ENCODE measurements around the gene CYP2W1. TPM values are rescaled to one million over a fixed set of nuclear protein-coding genes. Genes with fewer than 3 reads are reported as not detected.

CYP2W1 gene
- total RNA-seq, 1 donor from 2014 or later, result not detected

- DNase-seq (peak; percentile 29), ATAC-seq (ENCODE audit: poor library complexity) (no peak)
- intact Hi-C loops (cut with DNase I), result no loop called here
Observed at GRCh38 chr7:961546-962400, 21.2 kb upstream of the CYP2W1 start.

GRCh38 chr7:962401-963081 lies 20.4 kb upstream of the CYP2W1 start:
- ATAC-seq (ENCODE audit: poor library complexity) (no peak), DNase-seq (peak; percentile 30)
- intact Hi-C loops (cut with DNase I), result no loop called here

GRCh38 chr7:963236-964078 lies 19.5 kb upstream of the CYP2W1 start:
- ATAC-seq (ENCODE audit: poor library complexity) (no peak), DNase-seq (peak; percentile 37)
- intact Hi-C loops (cut with DNase I), result no loop called here

- ATAC-seq (ENCODE audit: poor library complexity), result peak; percentile 68
- DNase-seq, result peak; percentile 47
- intact Hi-C loops (cut with DNase I), result no loop called here
Observed at GRCh38 chr7:964401-965231, 18.4 kb upstream of the CYP2W1 start.

GRCh38 chr7:966291-967069 lies 16.5 kb upstream of the CYP2W1 start:
- intact Hi-C loops (cut with DNase I), result no loop called here
- no peak for DNase-seq
- ATAC-seq (ENCODE audit: poor library complexity), result no peak

- no peak for DNase-seq
- intact Hi-C loops (cut with DNase I), result no loop called here
- ATAC-seq (ENCODE audit: poor library complexity), result no peak
Observed at GRCh38 chr7:967361-968082, 15.5 kb upstream of the CYP2W1 start.

- ATAC-seq (ENCODE audit: poor library complexity) (no peak), DNase-seq (no peak)
- intact Hi-C loops (cut with DNase I), result no loop called here
Observed at GRCh38 chr7:968205-969105, 14.5 kb upstream of the CYP2W1 start.

- DNase-seq, result no peak
- no peak for ATAC-seq (ENCODE audit: poor library complexity)
- intact Hi-C loops (cut with DNase I), result no loop called here
Observed at GRCh38 chr7:969403-969802, 13.6 kb upstream of the CYP2W1 start.

- intact Hi-C loops (cut with DNase I), result no loop called here
- no peak for ATAC-seq (ENCODE audit: poor library complexity)
- no peak for DNase-seq
Observed at GRCh38 chr7:970744-971143, 12.2 kb upstream of the CYP2W1 start.

- ATAC-seq (ENCODE audit: poor library complexity) (no peak), DNase-seq (no peak)
- intact Hi-C loops (cut with DNase I), result no loop called here
Observed at GRCh38 chr7:972110-972509, 10.9 kb upstream of the CYP2W1 start.

- no peak for DNase-seq
- intact Hi-C loops (cut with DNase I), result no loop called here
Observed at GRCh38 chr7:972676-973309, 10.2 kb upstream of the CYP2W1 start.

GRCh38 chr7:973312-973711 lies 9.7 kb upstream of the CYP2W1 start:
- no peak for DNase-seq
- intact Hi-C loops (cut with DNase I), result no loop called here
- no peak for ATAC-seq (ENCODE audit: poor library complexity)

More at GRCh38 chr7:972676-973309, 10.2 kb upstream of the CYP2W1 start:
- ATAC-seq (ENCODE audit: poor library complexity), result no peak

GRCh38 chr7:974172-974571 lies 8.8 kb upstream of the CYP2W1 start:
- no peak for ATAC-seq (ENCODE audit: poor library complexity)
- no peak for DNase-seq
- intact Hi-C loops (cut with DNase I), result no loop called here

GRCh38 chr7:974820-975681 lies 7.9 kb upstream of the CYP2W1 start, which contains the start of gene COX19:
TSS of gene COX19 (minus strand) at chr7:975549. CDS start at chr7:975509, 40 bp downstream.
- intact Hi-C loops (cut with DNase I), result no loop called here
- ATAC-seq (ENCODE audit: poor library complexity) (peak; percentile 99), DNase-seq (peak; percentile 94)
